ENCODE measurements around the gene TBX15.

Gene TBX15

DNA sequence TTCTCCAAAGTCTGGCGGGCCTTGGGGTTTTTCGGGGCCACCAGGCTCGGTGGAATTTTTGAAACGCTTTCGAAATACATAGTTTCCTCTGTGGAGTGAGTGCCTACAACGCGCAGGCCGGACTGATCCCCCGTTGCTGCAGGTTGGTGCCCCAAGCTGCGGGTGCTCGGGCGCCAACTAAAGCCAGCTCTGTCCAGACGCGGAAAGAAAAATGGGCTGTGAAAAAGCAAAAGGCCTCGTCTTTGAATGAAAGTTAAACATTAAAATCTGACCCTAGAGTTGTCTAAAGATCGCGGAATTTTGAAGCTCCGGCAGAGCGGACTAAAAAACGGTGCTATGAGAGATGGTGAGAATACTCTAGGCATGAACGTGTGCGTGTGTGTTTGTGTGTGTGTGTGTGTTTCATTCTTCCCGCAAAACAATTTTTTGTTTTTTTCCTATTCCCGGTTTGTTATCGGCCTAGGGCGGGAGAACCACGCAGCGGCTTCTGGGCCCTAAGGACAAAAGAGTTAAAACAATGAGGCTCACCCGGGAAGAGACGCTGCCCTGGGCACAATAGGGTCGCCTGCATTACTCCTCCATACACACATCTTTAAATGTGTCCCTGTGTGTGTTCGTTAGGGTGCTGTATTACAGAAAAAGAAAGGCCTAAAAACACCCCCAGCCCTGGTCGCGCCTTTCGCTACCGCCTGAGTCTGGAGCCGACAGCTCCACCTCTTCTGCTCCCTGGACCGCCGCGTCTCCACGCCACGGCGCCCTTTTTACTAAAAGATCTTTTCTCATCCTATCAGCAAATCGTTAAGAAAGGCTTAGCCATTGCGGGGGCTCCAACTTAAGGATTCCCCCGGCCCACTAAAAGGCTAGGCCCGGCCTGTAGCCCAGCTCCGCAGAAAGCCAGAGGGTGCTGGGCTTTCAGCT is 3.2 kb downstream of the TBX15 start:
- DNase-seq, result no peak

DNA sequence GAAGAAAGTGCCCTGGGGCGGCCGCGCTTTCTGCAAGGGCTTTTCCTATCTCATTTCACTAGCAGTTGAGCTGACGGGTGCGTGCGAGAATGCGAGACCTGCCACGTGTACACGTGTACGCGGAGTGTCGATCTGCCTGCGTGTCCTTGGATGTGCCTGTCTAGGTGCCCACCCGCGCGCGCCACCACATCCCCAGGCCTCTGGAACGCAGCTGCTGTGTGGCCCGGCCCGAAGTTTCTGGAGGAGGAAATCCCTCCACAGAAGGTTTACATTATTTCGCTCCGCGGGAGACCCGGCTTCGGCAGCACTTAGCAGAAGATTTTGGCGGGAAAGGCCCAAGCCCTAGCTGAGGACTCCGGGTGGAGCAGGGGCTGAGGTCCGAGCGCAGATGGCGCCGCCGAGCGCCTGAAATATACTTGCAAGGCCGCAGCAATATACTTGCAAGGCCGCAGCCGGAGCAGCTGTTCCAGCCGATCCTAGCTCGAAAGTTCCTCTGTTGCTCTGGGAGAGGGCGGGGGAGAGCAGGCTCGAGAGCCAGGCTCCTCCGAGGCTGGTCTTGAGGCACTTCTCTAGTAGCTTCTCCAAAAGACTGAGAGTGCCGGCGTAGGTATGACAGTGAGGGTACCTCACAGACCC is 3.9 kb downstream of the TBX15 start:
- DNase-seq, result no peak

DNA sequence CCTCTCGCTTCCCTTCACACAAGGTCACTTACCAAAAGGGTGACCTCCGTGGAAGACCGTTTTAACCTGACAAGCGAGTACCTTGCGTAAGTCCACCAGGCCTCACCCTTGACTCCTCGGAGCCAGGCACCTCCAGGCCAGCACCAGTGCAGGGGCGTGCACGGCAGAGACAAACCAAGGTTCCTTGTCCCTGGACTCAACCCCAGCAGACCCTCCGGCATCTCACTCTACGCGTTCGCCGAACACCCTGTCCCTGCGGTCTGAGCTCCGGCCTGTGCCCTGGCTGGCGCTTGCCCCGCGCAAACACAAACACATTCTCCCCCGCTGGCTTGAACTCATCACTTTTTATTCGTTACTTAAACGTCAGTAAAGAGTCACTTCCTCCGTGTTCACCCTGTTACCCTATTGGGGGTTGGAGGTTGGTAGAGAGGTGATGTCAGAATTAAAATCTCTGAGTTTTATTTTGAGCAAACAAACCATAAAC is 4.5 kb downstream of the TBX15 start:
- DNase-seq, result no peak

DNA sequence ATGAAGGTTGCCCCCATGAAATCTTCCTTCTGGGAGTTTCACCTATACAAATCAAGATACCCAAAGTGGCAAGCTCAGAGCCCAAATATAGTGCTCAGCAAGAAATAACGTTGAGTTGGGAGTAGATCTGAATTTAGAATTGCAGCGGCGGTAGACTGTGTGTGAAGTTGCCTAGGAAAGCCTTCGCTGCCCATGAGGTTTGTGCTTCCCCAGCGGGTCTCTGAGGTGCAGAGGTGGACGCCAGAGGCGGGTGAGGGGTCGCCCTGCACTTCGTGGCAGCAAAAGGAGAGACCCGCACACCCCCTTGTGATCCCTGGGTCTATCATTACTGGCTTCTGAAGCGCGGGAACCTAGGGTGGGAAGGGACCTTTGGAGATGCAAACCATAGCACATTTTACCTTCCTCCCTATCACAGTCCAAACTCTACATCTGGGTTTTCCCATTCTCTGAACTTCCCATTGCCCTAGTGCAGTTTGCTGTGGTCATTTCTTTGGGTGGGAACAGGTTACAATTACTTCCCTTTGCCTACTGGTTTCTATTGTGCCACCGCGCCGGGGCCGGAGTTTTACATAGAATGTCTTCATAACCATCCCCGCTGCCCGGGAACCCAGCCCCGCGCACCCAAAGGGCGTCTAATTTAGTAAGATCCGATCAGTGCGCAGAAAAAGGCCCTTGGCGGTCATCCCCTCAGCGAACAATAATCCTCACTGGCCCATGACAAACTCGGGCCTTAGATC is 5.2 kb downstream of the TBX15 start:
- DNase-seq, result no peak

DNA sequence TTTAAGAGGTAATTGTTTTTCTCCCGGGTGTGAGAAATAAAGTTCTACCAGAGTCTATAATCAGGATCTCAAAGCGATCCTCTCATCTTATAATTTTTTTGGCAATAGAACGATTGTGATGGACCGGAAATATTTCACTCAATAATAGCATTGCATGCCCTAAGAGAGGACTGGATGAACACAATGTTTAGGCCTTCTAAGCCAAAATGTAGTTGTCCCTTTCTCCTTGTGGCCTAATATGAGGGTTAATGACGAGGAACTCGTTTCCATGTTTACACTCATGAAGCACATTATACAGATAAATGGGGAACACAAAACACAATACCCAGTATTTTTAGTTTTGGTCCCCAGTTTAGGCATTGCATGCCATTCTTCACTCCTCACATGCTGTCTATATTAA is 5.9 kb downstream of the TBX15 start:
- no peak for DNase-seq

DNA sequence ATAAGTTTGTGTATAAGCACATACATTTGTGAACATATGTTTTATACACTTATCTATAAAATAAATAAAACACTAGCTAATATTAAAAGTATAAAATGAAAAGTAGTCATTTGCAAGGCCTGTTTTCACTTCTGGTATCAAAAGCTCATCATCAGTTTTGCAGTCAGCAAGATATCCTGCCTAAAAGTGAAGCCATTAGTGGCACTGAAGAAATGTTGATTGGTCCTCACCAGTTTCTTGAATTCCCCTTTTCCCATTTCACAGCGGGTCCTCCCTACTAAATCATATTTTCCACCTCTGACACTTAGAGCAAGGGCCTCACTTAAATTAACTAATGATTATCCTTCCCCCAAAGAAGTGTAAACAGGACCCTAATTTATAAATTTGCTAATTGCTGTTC is 6.7 kb downstream of the TBX15 start:
- DNase-seq, result no peak

DNA sequence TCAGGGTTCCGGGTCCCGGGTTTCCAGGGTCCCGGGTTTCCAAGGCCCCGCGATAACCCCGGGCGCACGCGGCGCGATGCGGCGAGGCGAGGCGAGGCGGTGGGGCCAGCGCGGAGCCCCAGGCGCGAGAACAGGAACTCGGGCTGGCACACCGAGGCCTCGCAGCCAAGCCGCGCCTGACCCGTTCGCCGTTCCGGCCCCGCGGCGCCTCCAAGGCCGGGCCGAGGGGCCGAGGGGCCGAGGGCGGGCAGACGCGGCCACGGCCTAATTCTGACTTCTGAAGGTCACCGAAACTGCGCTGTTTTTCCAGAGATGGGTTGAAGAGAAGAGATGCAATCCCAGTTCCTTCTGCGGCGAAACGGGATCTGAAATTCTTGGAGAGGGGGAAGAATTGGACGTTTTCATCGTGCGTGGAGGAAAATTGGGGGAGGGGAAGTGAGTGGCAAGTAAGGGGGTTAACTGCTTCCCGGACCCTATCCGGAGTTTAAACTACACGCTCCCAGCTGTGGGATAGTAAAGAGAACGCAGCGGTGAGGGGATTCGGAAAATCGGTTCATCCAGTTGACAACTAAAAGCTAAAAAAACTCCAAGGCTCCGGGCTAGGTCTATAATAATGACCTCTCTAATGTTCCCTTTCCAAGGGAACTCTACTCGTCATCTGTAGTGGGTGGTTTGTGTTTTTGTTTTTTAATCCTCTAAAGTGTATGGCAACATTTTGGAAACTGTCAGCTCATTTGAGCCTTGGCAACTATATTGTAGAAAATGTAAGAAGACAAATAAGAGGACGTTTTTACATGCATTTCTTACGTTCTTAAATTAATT is 8.2 kb downstream of the TBX15 start:
- no peak for DNase-seq

DNA sequence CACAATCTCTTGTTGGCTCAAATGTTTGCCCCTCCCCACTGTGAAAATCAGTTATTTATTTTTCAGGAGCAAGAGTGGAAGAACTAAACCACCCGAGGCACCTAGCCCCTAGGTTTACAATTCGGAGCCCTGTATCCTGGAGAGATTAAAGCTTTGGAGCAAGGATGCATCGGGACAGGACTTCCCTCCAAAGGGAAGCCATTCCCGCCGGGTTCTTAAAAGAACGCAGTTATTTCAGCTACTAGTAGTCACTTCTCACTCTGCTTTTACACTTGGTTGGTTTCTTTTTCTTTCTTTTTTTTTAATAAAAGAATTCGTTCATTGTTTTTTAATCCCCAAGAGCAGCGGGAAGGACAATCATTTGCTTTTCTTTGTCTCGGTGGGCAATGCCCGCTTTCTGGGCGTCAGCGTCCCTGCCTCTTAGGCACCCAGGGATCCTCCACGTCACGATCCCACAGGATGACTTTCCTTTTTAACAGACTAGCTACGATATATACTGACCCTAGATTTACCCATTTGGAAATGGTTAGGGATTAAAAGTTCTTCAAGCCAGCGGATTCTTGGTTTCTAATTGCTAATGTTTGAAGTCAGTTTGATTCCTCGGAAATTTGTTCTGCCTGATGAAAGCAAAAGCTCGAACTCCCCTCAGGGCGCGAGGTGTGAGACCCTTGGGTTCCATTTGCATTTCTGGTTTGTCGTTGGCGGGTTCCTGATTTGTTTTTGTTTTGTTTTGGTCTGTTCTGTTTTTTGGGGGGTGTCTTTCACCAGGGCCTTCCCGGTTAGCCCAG is 9.0 kb downstream of the TBX15 start:
- DNase-seq, result no peak

DNA sequence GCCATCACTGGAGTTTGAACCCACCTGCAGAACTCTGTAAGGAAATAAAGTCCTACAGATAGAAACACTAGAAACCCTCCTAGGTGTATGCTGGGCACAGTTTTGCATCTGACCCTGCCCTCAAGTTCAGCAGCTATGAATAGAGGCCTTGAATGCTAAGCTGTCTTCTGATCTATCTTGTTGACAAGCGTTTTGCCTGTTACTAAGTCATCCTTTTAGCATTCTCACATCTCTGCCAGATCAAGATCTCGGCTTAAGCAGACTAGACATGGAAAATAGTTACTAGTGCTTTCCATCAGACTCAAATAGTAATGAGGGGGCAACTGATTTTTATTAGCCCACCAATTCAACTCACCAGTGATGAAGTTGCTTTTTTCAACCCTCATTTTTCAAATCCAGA is 10.5 kb downstream of the TBX15 start:
- no peak for DNase-seq

DNA sequence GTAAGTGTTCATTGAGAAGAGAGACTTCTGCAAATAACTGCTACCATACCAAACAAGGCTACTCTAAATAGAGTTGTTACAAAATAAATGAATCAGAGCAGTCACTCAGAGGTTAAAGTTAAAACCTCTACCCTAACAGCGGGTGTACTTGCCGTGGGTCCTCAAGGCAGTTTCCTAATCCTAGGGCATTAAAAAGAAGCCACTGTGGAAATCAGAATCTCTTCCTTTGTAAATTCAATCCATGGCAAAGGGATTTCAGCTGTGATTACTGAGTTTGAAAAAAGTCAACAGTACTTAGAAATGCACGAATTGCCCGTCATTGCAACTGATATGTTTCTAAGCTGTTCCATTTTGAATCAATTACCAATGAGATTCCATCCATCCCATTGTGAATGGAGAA is 13.5 kb downstream of the TBX15 start:
- DNase-seq, result no peak

DNA sequence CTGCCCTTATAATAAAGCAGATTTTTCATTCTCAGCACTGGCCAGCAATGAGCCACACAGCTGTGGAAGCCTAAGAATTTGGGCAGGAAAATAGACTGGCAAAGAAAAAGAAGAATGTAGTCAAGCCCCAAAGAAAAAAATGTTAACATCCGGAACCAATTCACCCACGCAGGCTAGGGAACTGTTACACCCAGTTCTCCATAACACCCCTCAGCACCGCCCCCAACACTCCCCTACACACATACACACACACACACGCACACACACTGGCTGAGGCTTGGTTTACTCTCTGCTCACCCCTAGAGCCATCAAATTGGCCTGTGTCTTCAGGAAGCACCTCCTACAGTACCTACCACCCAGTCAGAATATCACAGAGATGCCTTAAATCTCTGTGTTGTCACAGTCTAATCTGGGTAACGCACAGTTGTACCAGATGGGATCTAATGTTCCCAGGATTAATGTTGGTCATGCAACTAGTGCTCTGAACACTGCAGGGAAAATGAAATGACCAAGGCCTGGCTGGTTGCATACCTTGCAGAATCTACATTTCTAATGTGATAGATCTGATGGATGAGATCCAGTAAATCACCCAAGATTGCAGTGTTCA is 14.5 kb downstream of the TBX15 start:
- no peak for DNase-seq

DNA sequence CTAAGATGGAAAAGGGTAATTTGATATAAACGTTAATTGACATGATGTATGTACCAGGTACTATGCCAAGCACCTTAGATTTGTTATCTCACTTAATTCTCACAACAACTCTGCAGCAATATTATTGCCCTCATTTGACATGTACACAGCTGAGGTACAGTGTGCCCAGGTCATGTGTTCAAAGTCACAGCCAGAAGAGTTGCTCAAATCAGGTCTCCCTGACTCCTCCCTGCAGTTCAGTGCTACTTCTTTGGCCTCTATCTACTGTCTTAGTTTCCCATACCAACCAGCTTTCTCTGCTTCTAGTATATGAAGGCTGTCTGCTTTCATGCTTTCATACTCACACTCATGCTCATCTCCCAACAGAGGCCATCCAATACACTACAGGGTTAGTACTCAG is 15.1 kb downstream of the TBX15 start:
- DNase-seq, result no peak

DNA sequence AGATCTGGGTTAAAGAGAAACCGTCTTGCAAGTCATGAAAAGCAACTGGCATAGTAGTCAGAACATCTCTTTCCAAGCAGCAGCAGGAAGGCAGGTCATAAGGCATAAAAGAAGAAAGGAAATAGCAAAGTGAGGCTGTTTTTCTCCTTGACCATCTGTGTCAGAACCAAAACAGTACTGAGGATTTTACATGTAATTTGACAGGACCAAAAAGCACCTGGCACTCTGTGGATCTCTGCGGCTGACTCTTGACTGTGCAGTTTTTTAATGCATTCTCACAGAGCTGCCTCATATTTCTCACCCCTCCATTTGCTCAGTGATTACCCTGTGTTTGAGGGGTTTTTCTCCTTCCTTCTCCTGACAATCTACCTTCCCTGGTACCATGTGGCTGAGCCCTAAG is 17.7 kb downstream of the TBX15 start:
- no peak for DNase-seq

DNA sequence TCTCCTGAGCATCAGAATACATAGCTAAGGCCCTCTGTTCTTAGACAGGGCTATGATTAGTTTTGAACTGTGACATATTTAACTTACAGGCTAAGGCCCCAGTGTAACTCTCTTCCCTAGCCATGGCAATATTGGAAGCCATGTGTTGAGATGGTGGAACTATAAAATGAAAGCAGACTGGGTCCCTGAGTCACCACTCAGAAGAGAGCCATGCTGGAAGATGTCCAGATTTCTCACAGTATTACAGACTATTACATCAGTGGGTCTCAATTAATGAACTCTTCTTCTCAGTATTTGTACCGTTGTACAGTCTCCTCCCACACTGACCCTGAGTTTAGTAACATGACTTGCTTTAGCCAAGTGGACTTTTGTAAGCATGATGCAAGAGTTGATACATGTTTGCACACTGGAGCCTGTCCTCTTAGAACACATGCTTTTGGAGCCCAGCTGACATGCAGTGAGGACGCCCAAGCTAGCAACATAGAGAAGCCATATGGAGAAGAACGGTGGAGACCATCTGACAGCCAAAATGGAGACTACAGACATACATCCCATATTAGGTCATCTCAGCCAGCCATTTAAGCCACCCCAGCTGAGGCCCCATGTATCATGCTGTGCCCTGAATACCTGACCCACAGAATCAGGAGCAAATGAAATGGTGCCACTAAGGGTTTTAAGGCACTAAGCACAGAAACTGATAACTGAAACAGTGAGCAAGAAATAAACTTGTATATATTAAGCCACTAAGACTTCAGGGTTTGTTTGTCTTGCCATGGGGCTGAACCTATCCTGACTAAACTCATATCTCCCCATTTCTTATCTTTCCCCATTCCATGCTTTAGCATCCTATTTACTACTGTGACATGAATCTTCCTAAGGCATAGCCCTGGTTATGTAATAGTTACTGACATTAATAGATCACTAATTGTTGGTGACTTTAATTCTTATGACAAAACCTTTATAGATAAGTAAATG is 24.4 kb downstream of the TBX15 start:
- DNase-seq, result no peak

DNA sequence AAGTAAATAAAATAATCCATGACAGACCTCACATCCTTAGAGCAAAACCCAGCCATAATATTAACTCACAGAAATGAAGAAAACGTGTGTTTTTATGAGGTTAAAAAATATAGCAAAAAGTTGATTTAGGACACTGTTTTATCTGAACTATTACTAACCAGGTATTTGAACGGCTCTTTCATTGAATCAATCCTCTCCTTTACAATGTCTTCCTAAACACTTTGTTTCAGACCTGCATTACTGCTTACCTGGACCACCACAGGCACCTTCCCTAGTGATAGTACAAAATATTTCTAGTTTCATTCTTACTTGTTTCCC is 25.0 kb downstream of the TBX15 start:
- no peak for DNase-seq

DNA sequence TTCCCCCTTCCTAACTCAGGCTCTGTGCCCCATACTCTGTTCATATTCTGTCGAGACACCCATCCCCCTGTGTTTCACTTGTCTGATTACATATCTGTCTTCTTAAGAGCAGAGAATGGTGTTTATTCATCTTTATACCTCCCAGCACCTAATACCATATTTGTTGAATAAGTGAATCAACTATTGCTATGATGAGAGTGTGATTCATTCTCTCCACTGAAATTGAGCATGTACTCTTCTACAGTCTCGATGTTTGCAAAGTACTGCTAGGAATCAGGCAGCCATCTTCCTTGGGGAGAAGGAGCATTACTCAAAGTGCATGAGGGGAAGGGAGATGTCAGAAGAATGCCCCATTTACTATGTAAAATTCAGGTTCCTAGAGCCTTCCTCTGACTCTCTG is 27.0 kb downstream of the TBX15 start:
- no peak for DNase-seq

DNA sequence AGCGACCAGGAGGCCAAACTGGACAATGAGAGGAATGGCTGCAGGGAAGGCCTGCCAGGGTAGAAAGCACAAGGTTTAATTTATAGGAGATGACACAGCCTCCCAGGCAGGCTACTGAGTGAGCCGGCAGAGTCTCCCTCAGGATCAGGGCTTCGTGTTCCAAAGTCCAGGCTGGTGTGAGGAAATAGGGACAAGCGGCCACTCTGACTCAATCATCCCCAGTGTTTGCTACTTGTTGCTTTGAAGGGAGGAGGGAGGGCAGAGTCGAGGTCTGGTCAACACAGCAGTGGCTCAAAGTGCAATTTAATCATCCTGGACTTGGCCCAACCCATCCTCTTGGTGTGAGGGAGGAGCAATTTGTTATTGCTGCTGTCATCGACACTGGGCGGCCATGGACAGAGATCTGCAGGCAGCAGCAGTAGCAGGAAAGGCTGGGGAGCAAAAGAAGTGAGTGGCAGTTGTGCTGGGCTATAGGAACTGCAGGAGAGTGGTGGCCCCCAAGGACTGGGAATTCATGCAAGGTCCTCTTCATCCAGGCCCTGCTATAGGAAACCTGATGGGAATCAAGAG is 27.5 kb downstream of the TBX15 start:
- no peak for DNase-seq

DNA sequence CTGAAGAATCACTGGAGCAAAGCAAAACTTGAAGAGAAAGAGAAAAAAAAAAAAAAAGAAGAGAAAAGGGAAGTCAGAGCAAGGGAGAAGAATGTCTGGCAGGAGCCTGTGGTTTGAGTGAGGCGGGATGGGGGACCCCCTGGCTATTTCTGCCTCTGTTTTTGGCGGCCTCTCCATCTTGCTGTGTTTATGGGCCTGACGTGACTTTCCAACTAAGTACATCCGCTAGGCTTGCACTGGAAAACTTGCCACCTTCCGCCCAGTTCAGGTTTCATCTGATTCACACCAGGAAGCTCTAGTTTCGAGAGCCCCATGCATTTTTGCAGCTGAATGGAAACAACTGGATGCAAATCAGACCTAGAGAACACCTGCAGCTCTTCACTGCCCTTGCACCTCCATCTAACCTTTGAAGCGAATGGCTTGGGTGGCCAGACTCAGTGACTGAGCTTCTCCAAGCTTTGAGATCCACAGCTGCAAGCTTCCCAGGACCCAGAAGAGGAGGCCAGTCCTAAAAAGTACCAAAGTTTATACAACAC is 28.0 kb downstream of the TBX15 start:
- no peak for DNase-seq

DNA sequence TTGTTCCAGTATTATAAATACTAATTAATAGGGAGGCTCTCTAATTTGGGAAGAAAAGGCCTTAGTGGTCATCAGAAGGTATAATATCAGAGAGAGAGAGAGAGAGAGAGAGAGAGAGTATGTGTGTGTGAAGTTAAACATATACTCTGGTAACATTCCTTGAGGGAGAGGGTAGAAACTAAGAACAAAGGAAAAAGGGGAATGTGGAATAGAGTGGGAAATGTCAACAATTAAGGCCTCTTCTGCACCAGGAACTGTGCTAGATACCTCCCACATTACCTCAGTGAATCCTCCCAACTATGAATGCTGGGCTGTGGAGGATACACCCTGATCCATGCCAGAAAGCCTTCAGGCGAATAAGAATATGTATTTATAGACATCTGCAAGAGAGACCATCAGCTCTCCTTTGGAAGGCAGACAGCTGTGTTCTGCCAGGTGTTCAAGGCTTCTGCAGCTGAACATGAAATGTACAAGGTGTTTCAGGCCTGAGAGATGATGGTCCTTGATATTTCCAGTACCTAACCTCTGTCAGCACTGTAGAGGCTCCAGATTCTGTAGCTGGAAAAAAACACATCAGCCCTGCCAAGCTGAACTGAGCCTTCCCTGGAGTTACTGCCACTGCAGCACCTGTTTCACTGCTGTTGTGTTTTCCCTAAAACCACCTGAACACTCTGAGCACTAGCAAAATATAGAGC is 29.1 kb downstream of the TBX15 start:
- no peak for DNase-seq

Measured in stimulated activated naive CD4-positive, alpha-beta T cell treated with Interleukin-2 at 50 U/mL for 16 hours (primary cell).